Activated CD4-positive, alpha-beta T cell treated with anti-CD3 and anti-CD28 coated beads, Interleukin-2, amount 10 ng/mL, durations not matched to agents 24 days and 14 days (primary cell): ENCODE measurements around the gene GLI3. TPM values are rescaled to one million over a fixed set of nuclear protein-coding genes. Genes with fewer than 3 reads are reported as not detected.

Experiments used
- DNase-seq: peaks from one replicate; pipeline ENCODE4 v3.0.0; 2022
- H3K27ac Mint-ChIP-seq: one replicate; pipeline ENCODE4 v1.8.0; 2022; ENCODE audit warnings: mild to moderate bottlenecking, mixed read lengths
- H3K27me3 Mint-ChIP-seq: one replicate; pipeline ENCODE4 v1.8.0; 2022; ENCODE audit warnings: mixed read lengths
- H3K36me3 Mint-ChIP-seq: one replicate; pipeline ENCODE4 v1.8.0; 2022; ENCODE audit warnings: low read depth, mild to moderate bottlenecking, mixed read lengths
- H3K4me1 Mint-ChIP-seq: one replicate; pipeline ENCODE4 v1.8.0; 2021; ENCODE audit warnings: mixed read lengths
- H3K4me3 Mint-ChIP-seq: one replicate; pipeline ENCODE4 v1.8.0; 2022; ENCODE audit warnings: mild to moderate bottlenecking, moderate library complexity, mixed read lengths
- H3K9me3 Mint-ChIP-seq: one replicate; pipeline ENCODE4 v1.8.0; 2021; ENCODE audit warnings: mixed read lengths
- intact Hi-C: fragments of 100-400 bp; cut with micrococcal nuclease; formaldehyde crosslinking; loops from one replicate; pipeline ENCODE4 v1.15.1; 2023
- total RNA-seq: library from RNA; stranded (reverse); gene quantifications from 2 replicates; pipeline ENCODE4 v1.2.3, GENCODE V29; 2022

GLI3 gene
- total RNA-seq, 1 donor from 2014 or later: not detected

- H3K4me3 Mint-ChIP-seq: no peak overlapping the region
- DNase-seq: no peak
- no peaks in the 10 kb centered on the region for H3K4me1 Mint-ChIP-seq
- H3K36me3 Mint-ChIP-seq: no peaks in the 10 kb centered on the region
- intact Hi-C loops: no loop called here
- H3K27me3 Mint-ChIP-seq: no peaks in the 10 kb centered on the region
- no peak overlapping the region for H3K27ac Mint-ChIP-seq
- H3K9me3 Mint-ChIP-seq: no peaks in the 10 kb centered on the region
These were observed 267.4 kb downstream of the GLI3 start for GRCh38 chr7:41969561-41970105.

- Mint-ChIP-seq H3K27me3 (no peaks in the 10 kb centered on the region), H3K4me1 (no peaks in the 10 kb centered on the region)
- DNase-seq: no peak
These were observed 269.9 kb downstream of the GLI3 start for GRCh38 chr7:41967156-41967555.

GRCh38 chr7:41965951-41966505 lies 271.0 kb downstream of the GLI3 start:
- no peak overlapping the region for H3K4me3 Mint-ChIP-seq
- intact Hi-C loops: no loop called here
- H3K27me3 Mint-ChIP-seq: peaks cover 3% of the 10 kb centered on the region
- H3K9me3 Mint-ChIP-seq: no peaks in the 10 kb centered on the region
- DNase-seq: no peak
- H3K27ac Mint-ChIP-seq: no peak overlapping the region
- H3K4me1 Mint-ChIP-seq: no peaks in the 10 kb centered on the region
- H3K36me3 Mint-ChIP-seq: no peaks in the 10 kb centered on the region

More at GRCh38 chr7:41967156-41967555, 269.9 kb downstream of the GLI3 start:
- Mint-ChIP-seq H3K9me3 (no peaks in the 10 kb centered on the region), H3K36me3 (no peaks in the 10 kb centered on the region), H3K4me3 (no peak overlapping the region), H3K27ac (no peak overlapping the region)
- intact Hi-C loops: no loop called here

- Mint-ChIP-seq H3K27me3 (peaks cover 3% of the 10 kb centered on the region), H3K27ac (no peak overlapping the region), H3K4me1 (no peaks in the 10 kb centered on the region), H3K4me3 (no peak overlapping the region), H3K36me3 (no peaks in the 10 kb centered on the region), H3K9me3 (no peaks in the 10 kb centered on the region)
- intact Hi-C loops: no loop called here
- DNase-seq: no peak
These were observed 271.9 kb downstream of the GLI3 start for GRCh38 chr7:41964849-41965745.

- no peaks in the 10 kb centered on the region for H3K36me3 Mint-ChIP-seq
- H3K4me1 Mint-ChIP-seq: no peaks in the 10 kb centered on the region
- H3K27ac Mint-ChIP-seq: no peak overlapping the region
- H3K4me3 Mint-ChIP-seq: no peak overlapping the region
- H3K27me3 Mint-ChIP-seq: peaks cover 3% of the 10 kb centered on the region
- no peak for DNase-seq
- intact Hi-C loops: no loop called here
- H3K9me3 Mint-ChIP-seq: no peaks in the 10 kb centered on the region
These were observed 272.7 kb downstream of the GLI3 start for GRCh38 chr7:41964183-41964753.

GRCh38 chr7:41956705-41957104 lies 280.3 kb downstream of the GLI3 start:
- Mint-ChIP-seq H3K4me1 (no peaks in the 10 kb centered on the region), H3K27me3 (peaks cover 11% of the 10 kb centered on the region), H3K9me3 (no peaks in the 10 kb centered on the region), H3K27ac (no peak overlapping the region), H3K36me3 (no peaks in the 10 kb centered on the region), H3K4me3 (no peak overlapping the region)
- intact Hi-C loops: no loop called here
- no peak for DNase-seq

GRCh38 chr7:41955893-41956675 lies 280.9 kb downstream of the GLI3 start:
- no peaks in the 10 kb centered on the region for H3K36me3 Mint-ChIP-seq
- H3K4me1 Mint-ChIP-seq: no peaks in the 10 kb centered on the region
- H3K9me3 Mint-ChIP-seq: no peaks in the 10 kb centered on the region
- no peak overlapping the region for H3K27ac Mint-ChIP-seq
- intact Hi-C loops: no loop called here
- H3K27me3 Mint-ChIP-seq: peaks cover 12% of the 10 kb centered on the region
- no peak overlapping the region for H3K4me3 Mint-ChIP-seq
- no peak for DNase-seq

GRCh38 chr7:41955451-41955850 lies 281.6 kb downstream of the GLI3 start:
- Mint-ChIP-seq H3K4me1 (no peaks in the 10 kb centered on the region), H3K4me3 (no peak overlapping the region), H3K9me3 (no peaks in the 10 kb centered on the region), H3K36me3 (no peaks in the 10 kb centered on the region), H3K27ac (no peak overlapping the region), H3K27me3 (peaks cover 14% of the 10 kb centered on the region)
- no peak for DNase-seq
- intact Hi-C loops: no loop called here

GRCh38 chr7:41954976-41955375 lies 282.0 kb downstream of the GLI3 start:
- H3K27me3 Mint-ChIP-seq: peaks cover 17% of the 10 kb centered on the region
- intact Hi-C loops: no loop called here
- H3K27ac Mint-ChIP-seq: no peak overlapping the region
- no peaks in the 10 kb centered on the region for H3K4me1 Mint-ChIP-seq
- no peak overlapping the region for H3K4me3 Mint-ChIP-seq
- H3K36me3 Mint-ChIP-seq: no peaks in the 10 kb centered on the region
- DNase-seq: no peak
- H3K9me3 Mint-ChIP-seq: no peaks in the 10 kb centered on the region

GRCh38 chr7:41948503-41948902 lies 288.5 kb downstream of the GLI3 start:
- DNase-seq: no peak
- no peaks in the 10 kb centered on the region for H3K9me3 Mint-ChIP-seq
- no peaks in the 10 kb centered on the region for H3K4me1 Mint-ChIP-seq
- no peak overlapping the region for H3K4me3 Mint-ChIP-seq
- intact Hi-C loops: no loop called here
- no peak overlapping the region for H3K27ac Mint-ChIP-seq
- no peaks in the 10 kb centered on the region for H3K36me3 Mint-ChIP-seq
- H3K27me3 Mint-ChIP-seq: peaks cover 12% of the 10 kb centered on the region

GRCh38 chr7:41943094-41943577 lies 293.9 kb downstream of the GLI3 start:
- H3K4me3 Mint-ChIP-seq: no peak overlapping the region
- no peak overlapping the region for H3K27ac Mint-ChIP-seq
- peaks cover 10% of the 10 kb centered on the region for H3K4me1 Mint-ChIP-seq

GRCh38 chr7:41942468-41943093 lies 294.4 kb downstream of the GLI3 start:
- H3K4me3 Mint-ChIP-seq: no peak overlapping the region
- no peak for DNase-seq
- intact Hi-C loops: loop anchor here (2.0 to 5.0 kb wide), 3 partner anchors 295 to 1895 kb away; partner anchors contain the start of gene GLI3
- peaks cover 10% of the 10 kb centered on the region for H3K4me1 Mint-ChIP-seq
- H3K36me3 Mint-ChIP-seq: no peaks in the 10 kb centered on the region
- H3K27ac Mint-ChIP-seq: no peak overlapping the region
- H3K27me3 Mint-ChIP-seq: peaks cover 20% of the 10 kb centered on the region
- no peaks in the 10 kb centered on the region for H3K9me3 Mint-ChIP-seq

More at GRCh38 chr7:41943094-41943577, 293.9 kb downstream of the GLI3 start:
- DNase-seq: peak; percentile 92
- Mint-ChIP-seq H3K9me3 (no peaks in the 10 kb centered on the region), H3K27me3 (peaks cover 20% of the 10 kb centered on the region), H3K36me3 (no peaks in the 10 kb centered on the region)
- intact Hi-C loops: loop anchor here (2.0 to 5.0 kb wide), 3 partner anchors 294 to 1894 kb away; partner anchors contain the start of gene GLI3
